Omental fat pad (tissue), 4 donors: ENCODE data around the gene POLR1D. TPM values are rescaled to one million over a fixed set of nuclear protein-coding genes. Genes with fewer than 3 reads are reported as not detected.

Source experiments
- ATAC-seq: fragments of 150-250 bp; one replicate; pipeline ENCODE4 v1.9.1; 2016; ENCODE audit warnings: mild to moderate bottlenecking, moderate library complexity; ENCODE audit not compliant: low FRiP score
- DNase-seq: peaks from one replicate; pipeline ENCODE4 v3.0.0-alpha.2; 2019; ENCODE audit warnings: low spot score
- CTCF ChIP-seq, 3 donors: fragments of 450-650 bp; IDR thresholded peaks; one replicate each; pipeline ENCODE4 v1.5.1; 2016 to 2017; ENCODE audit warnings: antibody characterized with exemption in 3 of 3, mild to moderate bottlenecking in 3 of 3, moderate library complexity in 2 of 3
- total RNA-seq, 4 donors: library from RNA; depleted of rRNA; stranded (reverse); fragments of >200 nt; gene quantifications; one replicate each; pipeline ENCODE4 v1.1.0, GENCODE V29; 2016

Gene POLR1D
- total RNA-seq, 4 donors from 2014 or later = 69.0 to 110 (median 75.5) TPM

- no peak for TF ChIP-seq CTCF (IDR thresholded peaks at IDR 0.05)
- no peak for ATAC-seq
- no peak for DNase-seq
Observed at GRCh38 chr13:27636589-27637288, 15.0 kb downstream of the POLR1D start.

GRCh38 chr13:27637289-27637626, 15.6 kb downstream of the POLR1D start:
- TF ChIP-seq CTCF (IDR thresholded peaks at IDR 0.05) = no peak
- no peak for DNase-seq
- no peak for ATAC-seq

DNA sequence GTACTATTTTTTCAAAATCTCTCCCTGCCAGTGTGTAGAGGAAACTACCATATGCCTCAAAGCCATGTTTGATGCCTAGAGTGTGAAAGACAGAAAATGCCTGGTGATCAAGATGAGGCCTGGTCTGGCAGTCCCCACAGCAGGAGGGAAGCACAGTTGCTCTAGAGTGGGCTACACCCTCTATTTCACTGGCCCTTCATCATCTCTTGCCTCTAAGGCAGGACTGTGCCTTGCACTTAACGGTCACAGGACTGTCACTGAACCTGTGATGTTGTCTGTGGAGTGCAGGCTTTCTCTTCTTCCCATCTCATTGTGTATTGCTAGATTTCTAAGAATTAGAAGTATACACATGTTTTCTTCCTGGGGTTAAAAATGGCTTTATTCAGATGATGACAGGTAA, 16.3 kb downstream of the POLR1D start:
- DNase-seq = no peak
- ATAC-seq = no peak
- no peak for TF ChIP-seq CTCF (IDR thresholded peaks at IDR 0.05)

DNA sequence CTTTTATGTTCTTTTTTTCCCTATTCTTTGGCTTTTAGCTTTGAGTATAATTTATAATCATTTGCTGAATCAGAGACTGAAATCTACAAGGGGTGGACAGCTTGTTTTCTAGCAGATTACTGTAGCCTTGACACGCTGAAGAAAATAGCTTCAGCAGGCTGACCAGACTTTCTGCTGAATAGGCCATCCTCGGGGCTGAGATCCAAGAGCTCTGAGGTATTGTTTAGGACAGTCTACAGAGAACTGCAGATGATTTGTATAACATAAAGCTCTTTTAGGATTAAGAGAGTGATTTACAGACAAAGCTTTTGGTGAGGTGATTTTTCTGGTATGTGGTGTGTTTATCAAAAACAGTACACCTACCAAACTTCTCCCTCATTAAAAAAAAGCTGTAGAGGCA, 16.8 kb downstream of the POLR1D start:
- ATAC-seq (no peak), DNase-seq (no peak)
- TF ChIP-seq CTCF (IDR thresholded peaks at IDR 0.05) = no peak

GRCh38 chr13:27639186-27639585, 17.5 kb downstream of the POLR1D start:
- no peak for ATAC-seq
- no peak for DNase-seq
- no peak for TF ChIP-seq CTCF (IDR thresholded peaks at IDR 0.05)

GRCh38 chr13:27641711-27642502, 20.2 kb downstream of the POLR1D start:
- TF ChIP-seq CTCF (IDR thresholded peaks at IDR 0.05) = no peak
- ATAC-seq = no peak
- DNase-seq = no peak
